22Rv1 (cell line): ENCODE results near the gene LOXL3.

Experiments
- H3K27ac ChIP-seq: fragments of 450-650 bp; 2 replicates; pipeline ENCODE4 v1.5.1; 2017
- CTCF ChIP-seq: fragments of 450-650 bp; IDR thresholded peaks from 2 replicates; pipeline ENCODE4 v1.5.1; 2017; ENCODE audit warnings: mild to moderate bottlenecking
- ZFX ChIP-seq: fragments of 450-650 bp; IDR thresholded peaks from 2 replicates; pipeline ENCODE4 v1.6.1; 2017; ENCODE audit warnings: antibody characterized with exemption, borderline replicate concordance

The LOXL3 gene

GRCh38 chr2:74540291-74540690 lies 13.5 kb downstream of the LOXL3 start:
- H3K27ac ChIP-seq, result no peak overlapping the region
- TF ChIP-seq CTCF (no peak), ZFX (no peak)

- H3K27ac ChIP-seq, result no peak overlapping the region
- TF ChIP-seq ZFX (no peak), CTCF (no peak)
Measured at GRCh38 chr2:74538881-74539339, 14.8 kb downstream of the LOXL3 start.

GRCh38 chr2:74537140-74537539 lies 16.6 kb downstream of the LOXL3 start:
- no peak overlapping the region for H3K27ac ChIP-seq
- TF ChIP-seq CTCF (no peak), ZFX (no peak)

- no peak overlapping the region for H3K27ac ChIP-seq
- no peak for TF ChIP-seq CTCF
- TF ChIP-seq ZFX, result no peak
Measured at GRCh38 chr2:74536166-74536950, 17.4 kb downstream of the LOXL3 start.

- TF ChIP-seq ZFX, result no peak
- no peak for TF ChIP-seq CTCF
- H3K27ac ChIP-seq, result no peak overlapping the region
Measured at GRCh38 chr2:74535440-74535965, 18.2 kb downstream of the LOXL3 start.

GRCh38 chr2:74534411-74534810 lies 19.3 kb downstream of the LOXL3 start:
- TF ChIP-seq CTCF (no peak), ZFX (no peak)
- H3K27ac ChIP-seq, result no peak overlapping the region

GRCh38 chr2:74533464-74533863 lies 20.3 kb downstream of the LOXL3 start:
- no peak overlapping the region for H3K27ac ChIP-seq
- TF ChIP-seq CTCF (no peak), ZFX (no peak)
